ENCODE data around the gene ALOXE3.

ALOXE3 gene

DNA sequence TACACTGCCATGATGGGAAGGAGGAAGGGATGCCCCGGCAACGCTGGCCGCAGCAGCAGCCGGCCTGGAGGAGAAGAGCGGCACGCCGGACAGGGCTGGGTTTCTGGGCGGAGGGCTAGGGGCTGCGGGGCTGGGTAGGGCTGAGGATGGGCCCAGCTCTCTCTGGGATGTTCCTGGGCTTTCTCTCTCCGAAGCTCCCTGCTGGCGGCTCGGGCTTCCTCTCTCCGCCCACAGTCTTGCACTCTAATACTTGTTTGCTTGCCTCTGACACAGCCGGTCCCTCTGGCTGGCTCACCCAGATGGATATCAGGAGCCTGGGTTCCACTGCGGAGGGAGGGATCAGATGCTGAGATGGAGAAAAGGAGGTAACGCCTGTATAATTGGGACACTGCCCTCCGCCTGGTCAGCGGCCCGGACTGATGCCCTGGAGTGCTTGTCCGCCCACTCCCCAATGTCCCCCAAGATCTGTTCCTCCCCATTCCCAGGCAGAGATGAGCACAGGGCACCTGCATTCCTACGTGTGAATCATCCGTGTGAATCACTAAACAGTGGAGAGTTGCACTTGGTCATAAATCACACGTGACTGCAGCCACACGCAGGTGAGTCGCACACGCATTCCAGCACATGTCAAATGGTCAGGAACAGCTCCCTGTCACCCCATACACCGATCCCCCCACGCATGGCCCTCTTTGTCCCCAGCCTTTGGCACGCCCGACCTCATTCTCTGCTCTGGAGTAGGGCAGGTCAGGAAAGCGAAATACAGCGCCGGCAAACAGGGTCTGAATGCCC lies at the start of gene ALOXE3:
TSS of gene ALOXE3 (minus strand) at position 535 of the 789 bp plus-strand sequence. CDS start at position 11, 524 bp downstream.
- DNase-seq (ENCODE audit: low read depth): no peak

DNA sequence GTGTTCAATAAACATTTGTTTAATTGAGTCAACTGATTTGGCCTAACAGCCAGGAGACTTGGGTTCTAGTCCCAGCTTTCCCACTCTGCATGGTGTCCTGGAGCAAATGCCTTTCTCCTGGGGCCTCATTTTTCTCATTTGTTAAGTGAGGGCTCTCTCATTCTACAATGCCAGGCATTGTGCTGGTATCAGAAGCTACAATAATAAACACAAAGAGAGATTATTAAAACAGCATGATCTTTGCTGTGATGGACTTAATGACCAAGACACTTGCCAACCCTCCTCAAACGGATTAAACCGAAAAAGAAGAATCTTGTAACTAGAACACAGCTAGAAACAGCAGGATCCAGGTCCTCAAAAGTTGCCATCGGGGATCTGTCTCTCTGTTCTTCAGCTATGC lies 49.2 kb upstream of the ALOXE3 start:
- no peak for DNase-seq (ENCODE audit: low read depth)

DNA sequence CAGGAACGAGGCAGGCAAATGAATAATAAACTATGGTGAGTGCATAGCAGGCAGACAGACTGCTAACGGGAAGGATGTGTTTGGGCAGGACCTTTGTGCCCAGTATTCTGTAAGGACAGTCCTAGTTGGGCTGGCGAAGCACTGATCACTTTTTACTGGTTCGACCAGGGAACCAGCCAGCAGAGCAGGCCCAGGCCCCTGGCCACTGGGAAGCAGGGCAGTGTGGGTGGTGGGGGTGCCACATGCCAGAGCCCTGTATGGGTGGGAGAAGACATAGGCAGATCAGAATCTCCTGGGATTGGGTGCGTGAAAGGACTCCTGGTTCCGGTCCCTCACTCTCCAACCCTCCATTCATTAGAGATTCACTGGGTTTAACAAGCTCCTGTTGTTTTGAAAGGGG lies 48.4 kb upstream of the ALOXE3 start:
- DNase-seq (ENCODE audit: low read depth): no peak

DNA sequence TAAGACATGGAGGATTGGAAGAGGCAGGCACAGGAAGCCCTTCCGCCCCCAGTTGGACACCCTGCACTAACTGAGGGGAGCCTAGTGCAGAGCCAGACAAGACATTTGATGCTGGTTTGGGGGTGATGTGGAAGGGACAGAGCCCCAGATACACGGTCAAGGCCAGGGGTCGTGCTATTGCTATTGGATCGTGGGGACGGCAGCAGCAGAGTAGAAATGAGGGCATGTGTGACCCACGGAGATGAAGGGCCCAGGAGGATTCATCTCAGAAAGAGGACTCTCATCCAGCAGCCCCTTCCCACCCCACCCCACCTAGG lies 46.5 kb upstream of the ALOXE3 start:
- no peak for DNase-seq (ENCODE audit: low read depth)

DNA sequence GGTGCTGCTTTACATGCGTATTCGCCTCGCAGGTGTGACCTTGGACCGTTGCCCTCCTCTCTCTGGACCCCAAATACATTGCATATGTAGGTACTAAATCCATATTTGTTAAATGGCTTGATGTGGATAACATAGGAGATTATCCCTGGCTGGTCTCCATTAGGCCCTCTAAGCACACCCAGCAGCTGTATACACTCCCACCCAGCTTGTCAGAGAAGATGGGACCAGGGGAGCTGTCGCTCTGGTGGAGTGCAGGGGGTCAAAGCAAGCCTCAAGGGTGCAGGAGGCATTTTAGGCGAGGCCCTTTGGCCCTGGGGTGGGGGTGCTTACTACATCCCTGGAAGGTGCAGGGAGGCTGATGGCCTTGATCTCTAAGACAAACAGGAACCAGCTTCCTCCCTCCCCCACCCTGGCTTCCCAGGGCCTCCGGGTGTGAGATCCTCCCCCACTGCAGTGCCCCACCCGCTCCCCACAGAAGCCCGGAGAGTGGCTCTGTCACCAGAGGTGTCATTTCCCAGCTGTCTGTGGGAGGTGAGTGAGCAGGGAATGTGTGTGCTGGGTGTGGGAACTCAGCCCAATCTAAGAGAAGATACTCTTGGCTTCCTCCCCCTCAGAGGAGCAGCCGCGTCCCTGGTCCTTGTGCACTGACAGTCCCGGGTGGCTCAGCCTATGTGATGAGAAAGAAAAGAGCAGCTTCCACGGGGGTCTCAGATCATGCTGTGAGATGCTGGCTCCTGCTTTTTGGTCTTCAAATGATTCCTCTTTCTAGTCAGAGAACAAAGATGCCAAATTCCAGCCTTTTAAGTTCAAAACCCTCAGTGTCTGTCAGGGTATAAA lies 45.9 kb upstream of the ALOXE3 start:
- no peak for DNase-seq (ENCODE audit: low read depth)

DNA sequence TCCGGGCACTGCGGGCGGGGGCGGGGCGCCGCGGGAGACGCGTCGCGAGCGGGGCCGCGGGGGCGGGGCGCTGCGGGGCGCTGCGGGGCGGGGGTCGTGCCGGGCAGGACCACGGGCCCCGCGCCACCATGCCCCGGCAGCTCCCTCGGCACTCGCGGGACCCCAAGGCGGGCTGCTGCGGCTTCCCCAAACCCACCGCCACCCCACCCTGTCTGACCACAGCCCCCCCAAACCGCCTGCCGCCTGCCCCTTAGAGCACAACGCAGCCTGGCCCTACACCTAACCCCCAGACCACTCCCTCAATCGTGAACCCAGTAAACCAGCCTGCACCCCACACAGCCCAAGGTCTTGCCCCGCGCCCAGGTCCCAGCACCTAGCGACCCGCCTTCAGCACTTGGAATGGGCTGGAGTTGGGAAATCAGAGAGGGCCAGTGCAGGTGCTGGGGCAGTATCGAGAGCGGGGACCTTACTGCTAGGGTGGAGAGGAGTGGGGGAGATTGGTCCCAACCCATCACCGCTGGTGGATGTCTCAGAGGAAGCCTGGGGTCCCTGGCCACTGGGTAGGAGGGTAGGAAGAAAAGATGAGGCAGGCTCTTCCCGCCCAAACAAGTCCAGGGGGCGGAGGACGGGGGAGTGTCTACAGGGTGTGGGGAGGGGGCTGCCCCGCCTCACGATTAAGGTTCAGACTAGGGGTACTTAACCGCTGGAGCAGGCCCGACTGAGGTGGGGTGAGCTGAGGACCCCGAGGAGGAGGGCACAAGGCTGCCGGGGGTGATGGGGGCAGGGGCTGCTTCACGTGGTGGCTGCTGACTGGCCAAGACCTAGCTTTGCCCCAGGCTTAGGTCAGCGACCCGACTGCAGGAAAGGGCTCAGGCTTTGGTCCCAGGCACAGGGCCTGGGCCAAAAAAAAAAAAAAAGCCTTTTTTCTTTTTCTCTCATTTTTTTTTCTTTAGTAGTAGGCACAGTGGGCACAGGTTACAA lies 45.0 kb upstream of the ALOXE3 start:
- no peak for DNase-seq (ENCODE audit: low read depth)

DNA sequence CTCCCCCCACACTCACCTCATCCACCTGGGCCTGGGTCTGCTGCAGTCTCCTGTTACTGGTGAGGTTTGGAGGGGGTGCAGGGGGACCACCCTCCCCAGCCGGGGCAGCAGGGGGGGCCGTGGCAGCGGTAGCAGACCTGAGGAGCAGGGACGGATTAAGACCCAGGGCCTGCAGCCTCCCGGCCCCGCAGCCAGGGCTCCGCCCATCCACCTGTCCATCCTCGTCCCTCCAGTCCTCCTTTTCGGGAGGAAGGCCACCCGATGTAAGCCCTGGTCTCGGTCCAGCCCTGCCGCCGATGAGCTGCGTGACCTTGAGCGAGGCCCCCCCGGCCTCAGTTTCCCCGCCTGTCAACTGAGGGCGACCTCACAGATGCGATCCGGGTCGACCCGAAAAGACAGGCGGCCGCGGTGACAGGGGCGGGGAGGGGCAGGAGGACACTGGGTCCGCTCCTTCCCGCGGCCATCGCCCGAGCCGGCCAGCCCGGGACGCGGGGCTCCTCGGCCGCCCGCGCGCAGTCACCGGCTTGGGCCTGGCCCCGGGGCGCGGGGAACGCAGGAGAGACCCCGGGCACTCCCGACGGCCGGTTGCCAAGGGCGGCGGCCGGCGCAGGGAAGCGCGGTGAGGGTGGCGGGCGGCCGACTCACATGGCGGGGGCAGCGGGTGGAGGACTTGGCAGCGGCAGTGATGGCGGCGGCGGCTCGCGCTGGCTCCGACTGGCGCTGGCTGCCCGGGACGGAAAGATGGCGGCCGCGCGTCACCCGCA lies 44.1 kb upstream of the ALOXE3 start, which contains the start of gene VAMP2:
TSS of gene VAMP2 (minus strand) at position 716 of the 764 bp plus-strand sequence. CDS start at position 647, 69 bp downstream.
- DNase-seq (ENCODE audit: low read depth): no peak

DNA sequence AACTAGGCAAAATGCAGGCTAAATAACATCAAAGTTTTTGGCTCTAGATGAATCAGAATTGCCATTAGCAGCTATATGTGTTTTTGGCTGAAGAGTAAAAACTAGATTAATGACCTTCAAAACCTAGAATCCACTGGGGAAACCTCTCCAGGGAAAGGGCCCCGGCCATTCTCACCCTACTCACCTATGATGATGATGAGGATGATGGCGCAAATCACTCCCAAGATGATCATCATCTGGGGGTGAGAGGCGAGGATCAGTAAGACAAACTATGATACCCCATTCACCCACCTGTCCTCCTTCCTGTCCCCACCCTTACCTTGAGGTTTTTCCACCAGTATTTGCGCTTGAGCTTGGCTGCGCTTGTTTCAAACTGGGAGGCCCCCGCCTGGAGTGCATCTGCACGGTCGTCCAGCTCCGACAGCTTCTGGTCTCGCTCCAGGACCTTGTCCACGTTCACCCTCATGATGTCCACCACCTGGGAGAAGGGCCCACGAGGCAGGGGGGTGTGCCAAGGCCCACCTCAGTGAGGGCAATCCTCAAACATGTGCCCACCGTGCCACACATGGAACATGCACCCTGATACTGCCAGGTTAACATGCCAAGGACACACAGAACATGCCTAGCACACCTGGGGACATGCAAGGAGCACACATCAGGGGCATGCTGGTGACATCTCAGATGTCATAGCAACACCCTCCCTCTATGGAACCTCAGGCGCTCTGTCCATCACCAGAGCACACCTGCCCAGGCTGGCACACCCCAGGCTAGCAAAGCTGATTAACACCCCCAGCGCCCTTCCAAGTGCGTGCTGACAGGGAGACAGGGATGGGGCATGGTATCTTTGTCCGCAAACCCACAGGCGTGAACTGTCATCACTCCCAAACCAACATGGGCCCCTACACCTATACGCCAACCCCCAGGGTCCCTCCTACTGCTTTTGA lies 43.2 kb upstream of the ALOXE3 start:
- no peak for DNase-seq (ENCODE audit: low read depth)

DNA sequence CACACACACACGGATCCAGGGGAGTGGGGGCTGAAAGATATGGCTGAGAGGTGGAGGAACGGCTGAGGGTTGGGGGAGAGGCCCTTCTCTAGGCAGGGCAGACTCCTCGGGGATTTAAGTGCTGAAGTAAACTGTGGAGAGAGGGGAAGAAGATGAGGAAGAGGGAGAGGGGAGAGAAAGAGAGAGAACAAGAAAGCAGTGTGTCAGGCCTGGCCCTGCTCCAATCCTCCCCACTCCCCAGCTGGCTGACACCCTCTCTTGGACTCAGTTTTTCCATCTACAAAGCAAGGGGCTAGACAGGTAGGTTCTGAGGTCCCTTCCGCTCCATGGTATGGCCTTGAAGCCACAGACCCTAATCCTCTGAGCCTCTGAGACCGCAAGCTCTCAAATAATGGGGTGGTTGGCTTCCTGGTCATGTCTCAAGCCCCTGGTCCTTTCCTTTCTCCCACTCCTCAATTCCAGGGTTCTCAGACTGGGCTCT lies 42.5 kb upstream of the ALOXE3 start:
- no peak for DNase-seq (ENCODE audit: low read depth)

DNA sequence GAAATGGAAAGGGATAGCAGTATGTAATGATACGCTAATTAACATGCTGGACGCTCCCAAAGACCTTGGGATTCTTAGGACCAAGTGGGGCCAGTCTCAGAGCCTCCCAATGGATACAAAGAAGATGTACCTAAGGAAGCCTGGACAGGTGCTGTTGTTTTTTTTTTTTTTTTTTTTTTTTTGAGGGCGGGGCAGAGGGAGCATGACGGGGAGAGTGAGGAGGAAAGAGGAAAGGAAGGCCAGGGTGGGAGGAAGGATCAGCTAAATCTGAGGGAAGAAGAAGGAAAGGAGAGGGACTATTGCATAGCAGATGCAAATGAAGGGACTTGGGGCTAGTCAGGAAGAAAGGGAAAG lies 41.9 kb upstream of the ALOXE3 start:
- no peak for DNase-seq (ENCODE audit: low read depth)

DNA sequence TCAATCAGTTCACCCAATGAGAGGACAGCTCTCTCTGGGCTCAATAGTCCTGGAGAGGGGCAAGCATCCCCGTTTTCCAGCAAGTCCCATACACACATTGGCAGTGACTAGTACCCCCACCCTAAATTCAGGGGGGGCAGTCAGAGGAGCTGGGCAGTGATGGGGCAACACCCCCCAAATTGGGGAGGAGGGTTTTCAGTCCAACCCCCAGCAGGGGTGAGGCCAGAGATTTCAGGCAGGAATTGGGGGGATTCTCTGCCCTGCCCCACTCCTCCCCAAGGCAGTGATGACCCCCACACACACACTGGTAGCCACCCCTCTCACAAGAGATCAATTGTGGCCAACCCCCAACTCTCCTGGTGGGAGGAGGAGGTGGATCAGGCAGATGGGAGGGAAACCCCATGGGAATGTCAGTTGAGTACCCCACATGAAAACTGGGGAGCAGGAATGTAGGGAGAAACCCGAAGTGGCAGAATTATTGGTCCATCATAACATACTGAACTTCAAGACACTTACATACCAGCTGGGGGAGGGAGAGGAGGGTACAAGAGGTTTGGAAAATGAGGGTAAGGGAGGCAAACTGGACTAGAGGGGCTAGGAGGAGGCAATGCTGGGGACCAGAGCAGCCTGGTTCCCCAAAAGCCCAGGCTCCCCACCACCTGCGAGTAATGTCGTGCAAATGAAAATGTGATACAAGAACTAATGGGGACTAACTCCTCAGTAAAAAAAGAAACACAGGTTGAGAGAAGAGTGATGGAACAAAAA lies 41.3 kb upstream of the ALOXE3 start:
- no peak for DNase-seq (ENCODE audit: low read depth)

DNA sequence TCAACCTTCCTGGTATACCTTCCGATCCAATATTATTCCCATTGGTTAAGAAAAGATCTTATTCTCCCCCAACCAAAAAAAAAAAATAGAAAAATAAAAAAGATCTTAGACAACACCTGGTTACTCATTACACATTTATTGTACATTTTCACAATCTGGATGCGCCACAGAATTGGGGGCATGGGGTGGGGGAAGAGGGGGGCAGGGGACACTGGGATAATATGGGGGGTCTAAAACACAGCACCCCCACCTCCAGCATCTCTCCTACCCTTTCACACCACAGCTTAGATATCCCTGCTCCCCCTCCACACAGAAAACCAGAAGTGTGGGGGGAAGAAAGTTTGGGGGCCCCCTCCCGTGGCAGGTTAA lies 40.7 kb upstream of the ALOXE3 start:
- no peak for DNase-seq (ENCODE audit: low read depth)

DNA sequence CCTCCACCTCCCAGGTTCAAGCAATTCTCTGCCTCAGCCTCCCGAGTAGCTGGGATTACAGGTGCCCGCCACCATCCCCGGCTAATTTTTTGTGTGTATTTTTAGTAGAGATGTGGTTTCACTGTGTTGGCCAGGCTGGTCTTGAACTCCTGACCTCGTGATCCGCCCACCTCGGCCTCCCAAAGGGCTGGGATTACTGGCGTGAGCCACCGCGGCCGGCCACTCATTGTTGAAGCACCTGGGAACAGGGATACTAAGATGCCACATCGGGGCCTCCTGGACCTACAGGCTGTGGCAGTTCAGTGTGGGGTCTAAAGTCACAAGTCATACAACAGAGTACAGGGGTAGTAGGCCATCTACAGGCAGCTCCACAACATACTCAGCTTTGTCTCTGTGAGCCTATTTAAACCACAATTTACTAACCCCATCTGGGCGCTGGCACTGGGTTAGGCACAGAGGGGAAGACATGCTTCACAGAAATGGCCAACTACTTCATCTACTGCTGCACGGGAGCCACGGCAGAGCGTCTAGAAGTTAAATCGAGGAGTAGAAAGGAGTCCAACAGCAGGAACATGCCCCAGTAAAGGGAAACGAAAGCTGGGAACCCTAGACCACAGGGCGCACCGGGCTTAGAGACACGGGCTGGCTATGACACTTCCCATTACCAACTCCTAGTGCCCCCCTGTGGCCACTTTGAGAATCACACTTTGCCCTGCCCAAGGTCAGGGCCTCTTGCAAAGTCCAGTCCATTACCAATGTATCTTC lies 40.1 kb upstream of the ALOXE3 start:
- DNase-seq (ENCODE audit: low read depth): no peak

DNA sequence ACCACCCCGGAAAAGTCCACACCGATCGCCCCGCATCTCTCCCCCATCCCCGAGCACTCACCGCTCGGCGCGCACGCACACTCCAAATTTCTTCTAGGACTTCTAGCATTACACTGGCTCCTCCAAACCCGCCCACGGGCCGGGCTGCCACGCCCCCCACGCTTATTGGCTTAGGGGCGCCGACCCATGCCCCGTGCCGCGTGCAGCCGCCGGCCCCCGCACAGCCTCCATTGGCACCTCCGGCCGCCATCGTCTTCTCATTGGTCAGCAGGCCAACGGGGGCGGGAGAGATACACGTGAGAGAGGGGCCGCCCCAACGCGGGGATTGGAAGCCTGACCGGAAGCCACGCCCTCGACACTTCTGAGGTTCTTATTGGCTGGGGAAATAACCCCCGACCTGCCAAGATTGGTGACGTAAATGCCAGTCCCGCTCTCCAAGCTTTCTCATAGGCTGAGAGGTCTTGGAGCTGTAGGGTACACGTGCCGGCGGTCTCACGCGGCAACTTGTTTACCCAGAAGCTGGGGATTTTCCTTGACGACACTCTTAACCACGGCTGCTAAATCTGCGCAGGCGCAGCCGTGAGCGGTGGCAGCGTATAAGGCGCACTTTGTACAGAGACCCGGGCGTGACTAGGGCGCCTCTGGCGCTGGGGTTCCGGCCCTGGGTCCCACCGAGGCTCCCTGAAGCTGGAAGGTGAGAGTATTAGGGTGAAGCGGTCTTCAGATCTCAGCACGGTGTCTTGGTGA lies 38.1 kb upstream of the ALOXE3 start:
- peak; percentile 100 for DNase-seq (ENCODE audit: low read depth)

DNA sequence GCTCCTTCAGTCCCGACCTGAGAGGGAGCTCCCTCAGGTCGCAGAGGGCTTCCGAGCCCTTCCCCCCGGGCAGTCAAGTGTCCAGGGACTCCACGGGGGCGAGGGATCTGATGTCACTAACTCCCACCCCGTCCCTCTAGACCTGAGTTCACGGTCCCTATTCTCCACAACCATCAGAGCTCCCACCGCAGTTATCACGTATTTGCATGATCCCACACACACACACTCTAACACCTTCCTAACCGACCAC lies 37.6 kb upstream of the ALOXE3 start:
- DNase-seq (ENCODE audit: low read depth): no peak

DNA sequence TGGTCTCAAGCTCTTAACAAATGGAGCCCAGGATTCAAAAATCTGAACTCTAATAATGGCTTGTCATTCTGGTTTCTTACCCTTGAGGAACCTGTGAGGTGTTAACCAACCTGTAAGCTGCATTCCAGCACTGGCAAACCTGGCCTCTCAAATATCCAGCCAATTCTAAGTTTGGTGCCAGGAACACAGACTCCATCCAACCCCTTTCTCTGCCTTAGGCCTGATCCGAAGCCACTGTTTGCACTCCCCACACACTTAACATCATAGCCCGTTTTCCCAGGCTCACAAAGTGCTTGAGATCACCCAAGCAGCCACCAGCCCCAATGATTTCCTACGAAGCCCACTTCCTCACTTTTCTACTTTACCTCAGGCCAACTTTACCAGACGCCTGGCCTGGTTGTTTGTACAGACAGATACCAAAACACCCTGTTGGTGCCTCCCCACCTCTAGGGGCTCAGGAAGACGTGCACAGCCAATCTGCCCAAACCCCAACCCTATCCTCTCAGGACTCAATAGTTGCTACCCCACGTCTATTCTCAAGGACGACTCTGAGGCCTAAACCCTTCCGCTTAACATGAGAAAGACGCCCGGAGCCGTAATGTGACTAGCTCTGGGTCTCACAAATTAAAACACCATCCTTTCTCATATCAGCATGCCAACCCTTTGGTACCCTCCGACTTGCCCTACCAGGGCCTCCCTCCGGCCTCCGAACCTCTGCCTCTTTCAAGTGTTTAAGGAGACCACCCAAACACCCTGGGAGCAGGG lies 37.1 kb upstream of the ALOXE3 start:
- no peak for DNase-seq (ENCODE audit: low read depth)

DNA sequence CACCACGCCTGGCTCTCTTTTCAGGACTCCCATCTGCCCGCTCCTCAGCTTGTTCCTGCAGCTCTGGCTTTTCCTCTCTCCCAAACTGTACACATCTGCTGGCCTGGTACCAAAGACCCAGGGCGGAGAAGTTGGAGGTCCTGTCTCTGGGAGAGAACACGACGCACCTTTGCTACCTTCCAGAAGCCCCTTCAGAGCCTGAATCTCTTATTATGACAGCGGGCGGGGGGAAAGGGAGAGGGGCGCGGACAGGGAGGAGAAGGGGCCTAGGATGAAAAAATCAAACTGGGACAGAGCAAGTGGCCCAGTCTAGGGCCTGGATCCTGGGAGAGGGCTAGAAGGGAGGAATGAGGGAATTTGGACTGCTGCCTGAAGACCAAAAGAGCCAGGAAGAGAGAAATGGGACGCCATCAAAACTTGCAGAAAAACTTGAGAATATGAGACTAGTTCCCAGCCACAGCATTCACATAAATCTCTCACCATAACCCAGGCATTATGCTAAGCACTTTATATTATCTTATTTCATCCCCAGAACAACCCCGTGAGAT lies 36.4 kb upstream of the ALOXE3 start:
- no peak for DNase-seq (ENCODE audit: low read depth)

All from non-pigmented ciliary epithelial cell (primary cell).